Transverse colon (tissue), 4 donors: ENCODE data around the gene BATF2. TPM values are rescaled to one million over a fixed set of nuclear protein-coding genes. Genes with fewer than 3 reads are reported as not detected.
"Not testable (repeated sequence)": the region's sequence is repeated elsewhere in the genome, so short reads cannot be mapped to it uniquely, and the experiment has no call there.

Experiments
- DNase-seq: peaks from one replicate; pipeline ENCODE4 v3.0.0-alpha.2; 2019
- H3K27ac ChIP-seq, 4 donors: fragments of 200-600 bp; sonication (generic); 2 replicates each; pipeline ENCODE4 v1.5.1; 2016 to 2018; ENCODE audit warnings: inconsistent platforms in 4 of 4
- H3K27me3 ChIP-seq: fragments of 200-600 bp; sonication (generic); 2 replicates; pipeline ENCODE4 v1.5.1; 2017; ENCODE audit warnings: inconsistent platforms
- H3K36me3 ChIP-seq, 4 donors: fragments of 200-600 bp; sonication (generic); 2 replicates each; pipeline ENCODE4 v1.5.1; 2017 to 2019; ENCODE audit warnings: inconsistent platforms in 4 of 4
- H3K4me1 ChIP-seq, 4 donors: fragments of 200-600 bp; sonication (generic); 2 replicates each; pipeline ENCODE4 v1.5.1; 2017 to 2020; ENCODE audit warnings: inconsistent platforms in 4 of 4
- H3K4me3 ChIP-seq, 4 donors: fragments of 200-600 bp; sonication (generic); 1 replicate in 1 of 4; 2 replicates in 3 of 4; pipeline versions ENCODE4 v1.5.1 to v1.6.1; 2017 to 2019; ENCODE audit warnings: inconsistent platforms in 4 of 4
- H3K9me3 ChIP-seq, 2 donors: fragments of 200-600 bp; sonication (generic); 2 replicates each; pipeline ENCODE4 v1.5.1; 2017 to 2019; ENCODE audit warnings: inconsistent platforms in 2 of 2
- EP300 ChIP-seq: sonication (generic); formaldehyde crosslinking; IDR thresholded peaks from one replicate; pipeline ENCODE4 v1.6.1; 2017; ENCODE audit warnings: antibody characterized with exemption, low read depth
- POLR2A ChIP-seq: fragments of 450-650 bp; IDR thresholded peaks from one replicate; pipeline ENCODE4 v1.6.1; 2016; ENCODE audit warnings: antibody characterized with exemption, mild to moderate bottlenecking, moderate library complexity
- POLR2AphosphoS5 ChIP-seq, 3 donors: sonication (generic); formaldehyde crosslinking; IDR thresholded peaks; one replicate each; pipeline ENCODE4 v1.6.1; 2016; ENCODE audit warnings: antibody characterized with exemption in 3 of 3
- WGBS, 2 donors: methylation state at CpG; one replicate each; pipeline ENCODE4 v1.1.5; 2018; ENCODE audit warnings: low coverage in 1 of 2; 5-methylcytosine and 5-hydroxymethylcytosine counted together
- in situ Hi-C, 4 donors: fragments of 200-750 bp; cut with MboI; loops; one replicate each; pipeline versions ENCODE4 v1.15.0 to v1.15.1; 2017; ENCODE audit warnings: low sequenced_read_pairs in 3 of 4, low pct_ligation_motif_present in 1 of 4, low pct_unique_long_range_greater_than_20kb in 1 of 4
- intact Hi-C: fragments of 100-400 bp; cut with DNase I; formaldehyde crosslinking; loops from one replicate; pipeline ENCODE4 v1.15.1; 2023; ENCODE audit warnings: low total_unique reads
- total RNA-seq, 4 donors: library from RNA; depleted of rRNA; stranded (reverse); fragments of >200 nt; gene quantifications; one replicate each; pipeline ENCODE4 v1.1.0, GENCODE V29; 2016
- TF ChIP-seq, protein P1 (sequence below), 5 experiments: fragments of 200-600 bp in 3 of 5; fragments of 450-650 bp in 2 of 5; sonication (generic) in 3 of 5; IDR thresholded peaks; 1 replicate in 2 of 5; 2 replicates in 3 of 5; pipeline ENCODE4 v1.5.1; 2016 to 2017; ENCODE audit warnings: antibody characterized with exemption in 5 of 5, inconsistent platforms in 3 of 5, mild to moderate bottlenecking in 2 of 5, moderate library complexity in 1 of 5

The BATF2 gene
- total RNA-seq, 4 donors from 2014 or later, result 4.0 to 13.9 (median 11.2) TPM

DNA sequence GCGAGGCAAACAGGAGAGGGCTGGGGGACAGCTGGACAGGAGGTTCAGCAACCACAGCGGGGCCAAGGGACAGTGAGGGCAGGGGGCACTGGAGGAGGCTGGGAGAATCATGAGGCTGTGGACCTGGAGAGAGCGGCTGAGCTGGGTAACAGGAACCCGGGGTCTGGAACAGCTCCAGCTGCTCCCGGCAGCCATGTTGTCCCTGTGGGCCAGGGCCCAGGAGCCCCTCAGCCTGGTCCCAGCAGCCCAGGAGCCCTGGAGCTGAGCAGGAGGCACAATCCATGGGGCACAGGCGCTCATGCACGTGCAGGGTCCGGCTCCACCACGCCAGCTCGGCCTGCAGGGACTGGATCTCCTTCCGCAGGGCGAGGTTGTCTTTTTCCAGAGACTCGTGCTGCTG lies 7.4 kb downstream of the BATF2 start:
- peaks cover 0 to 10% (median 0%) of the 10 kb centered on the region in 4 donors for H3K36me3 ChIP-seq
- H3K4me1 ChIP-seq, result peaks cover 0 to 17% (median 2%) of the 10 kb centered on the region in 4 donors
- intact Hi-C loops, result no loop called here
- in situ Hi-C loops, result no loop called here
- DNase-seq, result no peak
- H3K27ac ChIP-seq, result peak overlapping the region in 2 of 4 donors; percentile 27 to 51
- WGBS, 2 donors, result 92% methylated on average over 12 of the region's 13 CpGs; no CpG with 5 or more reads in 1 of the 2 donors
- H3K27me3 ChIP-seq, result no peaks in the 10 kb centered on the region
- peak overlapping the region in 1 of 4 donors; percentile 22 for H3K4me3 ChIP-seq
- no peaks in the 10 kb centered on the region for H3K9me3 ChIP-seq
- TF ChIP-seq POLR2AphosphoS5 (IDR thresholded peaks at IDR 0.05) (no peak), POLR2A (no peak), EP300 (no peak)
- TF ChIP-seq, protein P1, sequence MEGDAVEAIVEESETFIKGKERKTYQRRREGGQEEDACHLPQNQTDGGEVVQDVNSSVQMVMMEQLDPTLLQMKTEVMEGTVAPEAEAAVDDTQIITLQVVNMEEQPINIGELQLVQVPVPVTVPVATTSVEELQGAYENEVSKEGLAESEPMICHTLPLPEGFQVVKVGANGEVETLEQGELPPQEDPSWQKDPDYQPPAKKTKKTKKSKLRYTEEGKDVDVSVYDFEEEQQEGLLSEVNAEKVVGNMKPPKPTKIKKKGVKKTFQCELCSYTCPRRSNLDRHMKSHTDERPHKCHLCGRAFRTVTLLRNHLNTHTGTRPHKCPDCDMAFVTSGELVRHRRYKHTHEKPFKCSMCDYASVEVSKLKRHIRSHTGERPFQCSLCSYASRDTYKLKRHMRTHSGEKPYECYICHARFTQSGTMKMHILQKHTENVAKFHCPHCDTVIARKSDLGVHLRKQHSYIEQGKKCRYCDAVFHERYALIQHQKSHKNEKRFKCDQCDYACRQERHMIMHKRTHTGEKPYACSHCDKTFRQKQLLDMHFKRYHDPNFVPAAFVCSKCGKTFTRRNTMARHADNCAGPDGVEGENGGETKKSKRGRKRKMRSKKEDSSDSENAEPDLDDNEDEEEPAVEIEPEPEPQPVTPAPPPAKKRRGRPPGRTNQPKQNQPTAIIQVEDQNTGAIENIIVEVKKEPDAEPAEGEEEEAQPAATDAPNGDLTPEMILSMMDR (IDR thresholded peaks at IDR 0.05), result no peak

DNA sequence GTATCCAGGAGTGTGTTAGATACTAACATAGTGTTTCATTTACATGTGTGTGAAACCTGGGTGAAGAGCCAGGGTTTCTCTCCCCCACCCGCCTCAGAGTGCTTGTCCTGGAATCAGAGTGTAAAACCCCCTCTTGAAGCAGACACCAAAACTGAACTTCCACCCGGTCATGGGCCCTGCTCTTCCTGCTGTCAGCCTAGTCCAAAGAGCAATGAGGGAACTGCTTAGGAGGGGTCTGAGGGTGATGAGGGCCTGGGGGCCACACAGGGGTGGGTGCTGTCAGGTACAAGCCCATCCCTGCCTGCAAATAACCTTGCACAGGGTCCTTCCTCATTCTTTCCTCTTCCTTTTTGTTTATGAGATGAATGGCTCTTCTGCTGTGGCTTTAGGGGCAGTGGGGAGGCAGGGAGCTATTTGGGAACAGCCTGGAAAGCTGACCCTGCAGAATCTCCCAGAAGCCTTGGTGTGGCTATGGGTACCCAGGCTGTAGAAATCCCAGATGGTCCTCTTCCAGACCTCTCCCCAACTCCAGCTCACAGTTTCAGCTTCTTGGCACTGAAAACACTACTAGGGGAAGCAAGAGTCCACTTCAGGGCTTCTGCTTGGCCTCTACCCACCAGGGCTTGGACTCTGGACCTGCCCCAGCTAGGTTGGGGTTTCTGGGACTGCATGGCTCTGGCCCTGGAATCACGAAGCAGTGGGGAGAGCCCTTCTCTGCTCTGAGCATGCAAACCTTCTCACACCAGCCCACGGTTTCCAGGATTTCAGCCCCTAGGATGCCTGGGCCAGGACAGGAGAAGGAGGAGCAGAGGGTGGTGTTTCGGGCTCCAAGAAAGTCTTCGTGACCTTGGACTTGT lies 8.5 kb downstream of the BATF2 start:
- Histone ChIP-seq H3K36me3 (peaks cover 0 to 6% (median 0%) of the 10 kb centered on the region in 4 donors), H3K4me1 (peaks cover 0 to 17% (median 2%) of the 10 kb centered on the region in 4 donors), H3K9me3 (no peaks in the 10 kb centered on the region), H3K4me3 (no peak overlapping the region), H3K27ac (no peak overlapping the region), H3K27me3 (no peaks in the 10 kb centered on the region)
- intact Hi-C loops (no loop called here), in situ Hi-C loops (no loop called here)
- 40 to 86% methylated on average over 1 to 6 of the region's 6 CpGs for WGBS, 2 donors
- DNase-seq, result no peak
- TF ChIP-seq POLR2A (no peak), EP300 (no peak), POLR2AphosphoS5 (IDR thresholded peaks at IDR 0.05) (no peak)
- TF ChIP-seq, protein P1 (IDR thresholded peaks at IDR 0.05), result no peak

DNA sequence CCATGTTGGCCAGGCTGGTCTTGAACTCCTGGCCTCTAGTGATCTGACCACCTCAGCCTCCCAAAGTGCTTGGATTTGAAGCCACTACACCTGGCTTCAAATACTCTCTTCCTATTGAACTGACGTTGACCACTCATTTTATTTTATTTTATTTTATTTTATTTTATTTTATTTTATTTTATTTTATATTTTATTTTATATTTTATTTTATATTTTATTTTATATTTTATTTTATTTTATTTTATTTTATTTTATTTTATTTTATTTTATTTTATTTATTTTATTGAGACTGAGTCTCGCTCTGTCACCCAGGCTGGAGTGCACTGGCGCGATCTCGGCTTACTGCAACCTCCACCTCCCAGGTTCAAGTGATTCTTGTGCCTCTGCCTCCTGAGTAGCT lies 13.4 kb downstream of the BATF2 start:
- H3K4me3 ChIP-seq, H3K36me3 ChIP-seq, H3K9me3 ChIP-seq, DNase-seq, H3K27ac ChIP-seq, in situ Hi-C loops, H3K27me3 ChIP-seq, intact Hi-C loops, H3K4me1 ChIP-seq: not testable (repeated sequence)
- 74 to 79% methylated on average over 4 to 5 of the region's 5 CpGs for WGBS, 2 donors

DNA sequence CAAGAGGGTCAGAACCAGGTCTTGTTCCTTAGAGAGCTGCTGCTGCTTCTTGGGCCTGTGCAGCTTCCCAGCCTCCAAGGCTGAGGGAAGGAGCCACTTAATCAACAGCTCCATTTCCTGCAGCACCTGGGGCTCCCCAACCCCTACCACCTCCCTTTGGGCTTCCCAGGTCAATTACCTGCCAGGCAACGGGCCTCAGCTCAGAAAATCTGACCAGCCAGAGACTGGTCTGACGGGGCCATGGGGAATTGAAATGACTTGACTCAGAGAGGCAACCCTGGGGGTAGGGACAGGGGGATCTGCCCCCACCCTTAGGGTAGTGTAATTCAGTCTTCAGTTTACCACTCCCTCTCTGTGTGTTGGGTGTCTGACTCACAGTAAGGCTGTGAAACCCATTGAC lies 20.1 kb downstream of the BATF2 start:
- intact Hi-C loops (no loop called here), in situ Hi-C loops (no loop called here)
- Histone ChIP-seq H3K36me3 (no peaks in the 10 kb centered on the region), H3K4me3 (no peak overlapping the region), H3K27me3 (no peaks in the 10 kb centered on the region), H3K9me3 (no peaks in the 10 kb centered on the region), H3K4me1 (peaks cover 0 to 8% (median 8%) of the 10 kb centered on the region in 4 donors), H3K27ac (no peak overlapping the region)
- DNase-seq, result no peak
- WGBS, 2 donors, result 83% methylated on average over 1 of the region's 2 CpGs; no CpG with 5 or more reads in 1 of the 2 donors
- TF ChIP-seq POLR2A, result no peak
- no peak for TF ChIP-seq EP300
- no peak for TF ChIP-seq POLR2AphosphoS5 (IDR thresholded peaks at IDR 0.05)
- TF ChIP-seq, protein P1 (IDR thresholded peaks at IDR 0.05), result no peak
